ENCODE measurements around the gene EEA1.
"Not testable (repeated sequence)": the region's sequence is repeated elsewhere in the genome, so short reads cannot be mapped to it uniquely, and the experiment has no call there.

The EEA1 gene

GRCh38 chr12:92928962-92929915 lies at the start of gene EEA1:
TSS of gene EEA1 (minus strand) at chr12:92929295. CDS start at chr12:92929066, 229 bp downstream.
- peak; percentile 93 to 95 for DNase-seq (ENCODE audit: extremely low read depth in 1 of 2, low read depth in 1 of 2)

- no peak for DNase-seq (ENCODE audit: extremely low read depth in 1 of 2, low read depth in 1 of 2)
Observed at GRCh38 chr12:92978607-92979006, 49.5 kb upstream of the EEA1 start.

GRCh38 chr12:92977326-92977725 lies 48.2 kb upstream of the EEA1 start:
- DNase-seq (ENCODE audit: extremely low read depth in 1 of 2, low read depth in 1 of 2) = no peak

- DNase-seq (ENCODE audit: extremely low read depth in 1 of 2, low read depth in 1 of 2) = no peak
Observed at GRCh38 chr12:92974759-92975158, 45.7 kb upstream of the EEA1 start.

GRCh38 chr12:92973614-92974013 lies 44.5 kb upstream of the EEA1 start:
- DNase-seq (ENCODE audit: extremely low read depth in 1 of 2, low read depth in 1 of 2) = no peak

- no peak for DNase-seq (ENCODE audit: extremely low read depth in 1 of 2, low read depth in 1 of 2)
Observed at GRCh38 chr12:92971859-92972524, 42.9 kb upstream of the EEA1 start.

GRCh38 chr12:92968176-92968813 lies 39.2 kb upstream of the EEA1 start:
- DNase-seq (ENCODE audit: extremely low read depth in 1 of 2, low read depth in 1 of 2) = no peak

GRCh38 chr12:92964378-92964777 lies 35.3 kb upstream of the EEA1 start:
- DNase-seq (ENCODE audit: extremely low read depth in 1 of 2, low read depth in 1 of 2) = not testable (repeated sequence)

- no peak for DNase-seq (ENCODE audit: extremely low read depth in 1 of 2, low read depth in 1 of 2)
Observed at GRCh38 chr12:92961949-92962348, 32.9 kb upstream of the EEA1 start.

GRCh38 chr12:92955997-92956663 lies 27.0 kb upstream of the EEA1 start:
- DNase-seq (ENCODE audit: extremely low read depth in 1 of 2, low read depth in 1 of 2) = no peak

GRCh38 chr12:92953747-92954146 lies 24.7 kb upstream of the EEA1 start:
- DNase-seq (ENCODE audit: extremely low read depth in 1 of 2, low read depth in 1 of 2) = no peak

- DNase-seq (ENCODE audit: extremely low read depth in 1 of 2, low read depth in 1 of 2) = no peak
Observed at GRCh38 chr12:92952394-92952793, 23.3 kb upstream of the EEA1 start.

GRCh38 chr12:92951006-92951405 lies 21.9 kb upstream of the EEA1 start:
- DNase-seq (ENCODE audit: extremely low read depth in 1 of 2, low read depth in 1 of 2) = no peak

- no peak for DNase-seq (ENCODE audit: extremely low read depth in 1 of 2, low read depth in 1 of 2)
Observed at GRCh38 chr12:92950011-92950410, 20.9 kb upstream of the EEA1 start.

- no peak for DNase-seq (ENCODE audit: extremely low read depth in 1 of 2, low read depth in 1 of 2)
Observed at GRCh38 chr12:92949466-92949865, 20.4 kb upstream of the EEA1 start.

GRCh38 chr12:92947589-92948215 lies 18.6 kb upstream of the EEA1 start:
- DNase-seq (ENCODE audit: extremely low read depth in 1 of 2, low read depth in 1 of 2) = no peak

- DNase-seq (ENCODE audit: extremely low read depth in 1 of 2, low read depth in 1 of 2) = no peak
Observed at GRCh38 chr12:92945659-92946220, 16.6 kb upstream of the EEA1 start.

GRCh38 chr12:92943482-92944250 lies 14.6 kb upstream of the EEA1 start:
- no peak for DNase-seq (ENCODE audit: extremely low read depth in 1 of 2, low read depth in 1 of 2)

GRCh38 chr12:92942905-92943304 lies 13.8 kb upstream of the EEA1 start:
- no peak for DNase-seq (ENCODE audit: extremely low read depth in 1 of 2, low read depth in 1 of 2)

Measured in stimulated activated CD8-positive, alpha-beta memory T cell treated with anti-CD3 and anti-CD28 coated beads, Interleukin-7, amount 100 ng/mL, for 48 hours (primary cell).